Measurements from ENCODE around the gene PTRHD1. TPM values are rescaled to one million over a fixed set of nuclear protein-coding genes. Genes with fewer than 3 reads are reported as not detected.

PTRHD1 gene
- total RNA-seq, 2 experiments from 2014 or later = 15.3 to 15.7 TPM

DNA sequence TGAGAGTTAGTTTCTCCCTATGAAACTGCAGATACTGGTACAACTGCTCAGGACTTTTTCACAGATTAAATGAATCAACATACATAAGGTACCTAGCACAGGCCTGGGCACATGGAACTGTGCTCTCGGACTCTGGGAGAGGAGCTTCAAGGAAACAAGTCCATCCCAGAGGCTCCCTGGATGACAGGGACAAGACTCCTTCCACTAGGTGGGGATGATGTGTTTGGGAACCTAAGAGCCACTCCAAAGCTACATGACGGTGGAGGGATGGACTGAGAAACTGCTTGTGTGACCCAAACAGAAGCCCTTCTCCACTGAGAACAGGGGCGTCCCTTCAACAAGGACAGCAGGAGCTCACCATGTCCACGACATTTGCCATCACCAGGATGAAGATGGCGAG lies 37.2 kb upstream of the PTRHD1 start:
- Mint-ChIP-seq H3K27me3 (no peaks in the 10 kb centered on the region), H3K4me3 (no peak overlapping the region), H3K27ac (no peak overlapping the region), H3K4me1 (ENCODE audit: low read depth) (peaks cover 22% of the 10 kb centered on the region), H3K36me3 (ENCODE audit: low read depth) (peaks cover 13% of the 10 kb centered on the region), H3K9me3 (no peaks in the 10 kb centered on the region)
- Histone ChIP-seq H3K9me3 (ENCODE audit: control insufficient read depth in 1 of 2, insufficient read depth in 1 of 2, low read length in 2 of 2) (no peaks in the 10 kb centered on the region), H3K4me3 (ENCODE audit: low read length) (no peak overlapping the region), H3K27me3 (ENCODE audit: control insufficient read depth in 1 of 2, insufficient read depth in 2 of 2, low read length in 2 of 2) (no peaks in the 10 kb centered on the region), H3K27ac (ENCODE audit: low read depth in 1 of 2, low read length in 2 of 2) (no peak overlapping the region), H3K4me1 (ENCODE audit: insufficient read depth, low read length) (peaks cover 15% of the 10 kb centered on the region), H3K36me3 (ENCODE audit: insufficient read depth, low read length) (peaks cover 9% of the 10 kb centered on the region)
- intact Hi-C loops (cut with DNase I, micrococcal nuclease) = no loop called here
- DNase-seq (no peak), ATAC-seq (ENCODE audit: poor library complexity) (no peak)
- POLR2A ChIA-PET = no interaction called here
- CTCF ChIA-PET = no interaction called here
- no peak for TF ChIP-seq CTCF (IDR thresholded peaks at IDR 0.05)

- CTCF ChIA-PET = interaction anchor here (0.6 to 5.3 kb wide), 16 partner anchors 9 to 911 kb away, joined by 3 to 83 read pairs (median 4); partner anchors contain the start of genes CENPO and PTRHD1
Measured at GRCh38 chr2:24828238-24828996, 35.2 kb upstream of the PTRHD1 start.

More at GRCh38 chr2:24828238-24828996, 35.2 kb upstream of the PTRHD1 start:
- DNase-seq (no peak), ATAC-seq (ENCODE audit: poor library complexity) (no peak)
- Histone ChIP-seq H3K27ac (ENCODE audit: low read depth in 1 of 2, low read length in 2 of 2) (no peak overlapping the region), H3K9me3 (ENCODE audit: control insufficient read depth in 1 of 2, insufficient read depth in 1 of 2, low read length in 2 of 2) (no peaks in the 10 kb centered on the region), H3K4me1 (ENCODE audit: insufficient read depth, low read length) (peaks cover 15% of the 10 kb centered on the region), H3K4me3 (ENCODE audit: low read length) (no peak overlapping the region), H3K27me3 (ENCODE audit: control insufficient read depth in 1 of 2, insufficient read depth in 2 of 2, low read length in 2 of 2) (no peaks in the 10 kb centered on the region), H3K36me3 (ENCODE audit: insufficient read depth, low read length) (peaks cover 6% of the 10 kb centered on the region)
- POLR2A ChIA-PET = interaction anchor here (1.2 to 3.1 kb wide), 4 partner anchors 13 to 418 kb away, joined by 3 to 18 read pairs (median 5); partner anchors contain the start of genes CENPO and PTRHD1
- Mint-ChIP-seq H3K27me3 (no peaks in the 10 kb centered on the region), H3K4me3 (no peak overlapping the region), H3K4me1 (ENCODE audit: low read depth) (peaks cover 22% of the 10 kb centered on the region), H3K27ac (no peak overlapping the region), H3K36me3 (ENCODE audit: low read depth) (peaks cover 2% of the 10 kb centered on the region), H3K9me3 (no peaks in the 10 kb centered on the region)
- intact Hi-C loops (cut with DNase I, micrococcal nuclease) = loop anchor here in 1 of 2 experiments (10.0 kb wide), 1 partner anchor 234 kb away; no protein-coding TSS in a partner anchor
- TF ChIP-seq CTCF (IDR thresholded peaks at IDR 0.05) = no peak

Data from CD4-positive, alpha-beta T cell (primary cell).